ENCODE measurements around the gene MPRIP. TPM values are rescaled to one million over a fixed set of nuclear protein-coding genes. Genes with fewer than 3 reads are reported as not detected.
A peak's percentile ranks its signal among the peaks of the same experiment; 100 is the strongest.

The MPRIP gene
- total RNA-seq, 1 experiment from 2014 or later: 140 TPM

GRCh38 chr17:17027442-17028058 is 14.7 kb upstream of the MPRIP start:
- ATAC-seq (no peak), DNase-seq (ENCODE audit: low spot score) (no peak)
- ChIA-PET POLR2A (interaction anchor here (1.0 kb wide), 1 partner anchor 14 kb away, joined by 6 read pairs; no protein-coding TSS in a partner anchor), CTCF (interaction anchor here (1.1 to 3.2 kb wide), 4 partner anchors 14 to 208 kb away, joined by 3 to 23 read pairs (median 8); partner anchors contain the start of gene MPRIP)
- Mint-ChIP-seq H3K27ac (no peak overlapping the region), H3K4me1 (peaks cover 35% of the 10 kb centered on the region), H3K9me3 (no peaks in the 10 kb centered on the region), H3K27me3 (ENCODE audit: low read depth) (no peaks in the 10 kb centered on the region), H3K4me3 (no peak overlapping the region), H3K36me3 (no peaks in the 10 kb centered on the region)
- no peak for TF ChIP-seq TEAD4 (CRISPR knock-in tag; IDR thresholded peaks at IDR 0.05)
- TF ChIP-seq NFYB (CRISPR knock-in tag; conservative IDR thresholded peaks at IDR 0.05; ENCODE audit: low read depth): no peak
- no peak for TF ChIP-seq IRF1 (CRISPR knock-in tag; IDR thresholded peaks at IDR 0.05)
- TF ChIP-seq GTF2I (CRISPR knock-in tag; conservative IDR thresholded peaks at IDR 0.05): no peak
- TF ChIP-seq IRF2 (CRISPR knock-in tag; IDR thresholded peaks at IDR 0.05; ENCODE audit: borderline replicate concordance, low read depth): no peak
- TF ChIP-seq MYBL2 (CRISPR knock-in tag; IDR thresholded peaks at IDR 0.05): no peak
- TF ChIP-seq ZBTB21 (CRISPR knock-in tag; IDR thresholded peaks at IDR 0.05; ENCODE audit: borderline replicate concordance): no peak
- no peak for TF ChIP-seq ETV6 (CRISPR knock-in tag; IDR thresholded peaks at IDR 0.05)
- TF ChIP-seq E2F4 (CRISPR knock-in tag; IDR thresholded peaks at IDR 0.05; ENCODE audit: borderline replicate concordance, low read depth): no peak
- TF ChIP-seq ZNF416 (CRISPR knock-in tag; IDR thresholded peaks at IDR 0.05): no peak
- TF ChIP-seq HMGA2 (CRISPR knock-in tag; IDR thresholded peaks at IDR 0.05): no peak

- POLR2A ChIA-PET: interaction anchor here (1.0 kb wide), 1 partner anchor 13 kb away, joined by 6 read pairs; no protein-coding TSS in a partner anchor
- Mint-ChIP-seq H3K27me3 (ENCODE audit: low read depth) (no peaks in the 10 kb centered on the region), H3K9me3 (no peaks in the 10 kb centered on the region), H3K4me1 (peaks cover 35% of the 10 kb centered on the region), H3K27ac (peak overlapping the region; percentile 92), H3K4me3 (peak overlapping the region; percentile 12; the same call in 1 of the 2 replicates), H3K36me3 (no peaks in the 10 kb centered on the region)
- TF ChIP-seq IRF2 (CRISPR knock-in tag; IDR thresholded peaks at IDR 0.05; ENCODE audit: borderline replicate concordance, low read depth) (no peak), MAX (CRISPR knock-in tag; IDR thresholded peaks at IDR 0.05) (0 out of 2 replicates have a peak, but pooled peaks have one; percentile 38), MLX (CRISPR knock-in tag; IDR thresholded peaks at IDR 0.05) (no peak), ZNF317 (CRISPR knock-in tag; IDR thresholded peaks at IDR 0.05; ENCODE audit: borderline replicate concordance, low read depth) (no peak), OVOL2 (CRISPR knock-in tag; IDR thresholded peaks at IDR 0.05; ENCODE audit: borderline replicate concordance) (no peak), GABPB1 (CRISPR knock-in tag; IDR thresholded peaks at IDR 0.05) (peak; percentile 96), FOXP1 (CRISPR knock-in tag; IDR thresholded peaks at IDR 0.05; ENCODE audit: borderline replicate concordance) (0 out of 2 replicates have a peak, but pooled peaks have one; percentile 30)
- peak; percentile 81 for ATAC-seq
- CTCF ChIA-PET: interaction anchor here (0.8 to 3.2 kb wide), 6 partner anchors 13 to 207 kb away, joined by 3 to 23 read pairs (median 6); partner anchors contain the start of gene MPRIP
- DNase-seq (ENCODE audit: low spot score): peak; percentile 77
Measured at GRCh38 chr17:17028059-17028877, 14.0 kb upstream of the MPRIP start.
